ENCODE data around the gene FBXW11.

- TF ChIP-seq RFX5 (IDR thresholded peaks at IDR 0.05): no peak
- TF ChIP-seq CTCF (IDR thresholded peaks at IDR 0.05): no peak
- TF ChIP-seq CEBPB (IDR thresholded peaks at IDR 0.05): no peak
- TF ChIP-seq REST (IDR thresholded peaks at IDR 0.05): no peak
- TF ChIP-seq POLR2A (IDR thresholded peaks at IDR 0.05; ENCODE audit: low read length): no peak
- TF ChIP-seq HMGXB4 (CRISPR knock-in tag; IDR thresholded peaks at IDR 0.05; ENCODE audit: borderline replicate concordance): no peak
- TF ChIP-seq MAZ (IDR thresholded peaks at IDR 0.05; ENCODE audit: borderline replicate concordance, low read depth, low read length): no peak
- TF ChIP-seq CBX8 (IDR thresholded peaks at IDR 0.05): no peak
- TF ChIP-seq KDM1A (IDR thresholded peaks at IDR 0.05; ENCODE audit: low read depth): no peak
Measured at GRCh38 chr5:172055421-172055820, 49.0 kb upstream of the FBXW11 start.
